HS-5 (cell line): ENCODE results near the gene HHAT.

Experiments
- DNase-seq: peaks from one replicate; pipeline ENCODE4 v3.0.0-alpha.2; 2012; ENCODE audit warnings: low read depth

Gene HHAT

GRCh38 chr1:210489491-210489890, 160.8 kb downstream of the HHAT start:
- no peak for DNase-seq

- no peak for DNase-seq
These were observed 162.1 kb downstream of the HHAT start for GRCh38 chr1:210490781-210491180.

GRCh38 chr1:210496063-210496462, 167.4 kb downstream of the HHAT start:
- DNase-seq: no peak

GRCh38 chr1:210499956-210500355, 171.3 kb downstream of the HHAT start:
- no peak for DNase-seq

- DNase-seq: no peak
These were observed 172.1 kb downstream of the HHAT start for GRCh38 chr1:210500831-210501230.

GRCh38 chr1:210504286-210504685, 175.6 kb downstream of the HHAT start:
- DNase-seq: no peak

- DNase-seq: no peak
These were observed 177.1 kb downstream of the HHAT start for GRCh38 chr1:210505601-210506496.

GRCh38 chr1:210506689-210507088, 178.0 kb downstream of the HHAT start:
- DNase-seq: no peak

- DNase-seq: no peak
These were observed 187.5 kb downstream of the HHAT start for GRCh38 chr1:210516092-210516656.

GRCh38 chr1:210516697-210517459, 188.2 kb downstream of the HHAT start:
- DNase-seq: no peak

GRCh38 chr1:210523830-210524229, 195.1 kb downstream of the HHAT start:
- DNase-seq: no peak

GRCh38 chr1:210525716-210526454, 197.2 kb downstream of the HHAT start:
- no peak for DNase-seq

GRCh38 chr1:210527091-210527490, 198.4 kb downstream of the HHAT start:
- DNase-seq: no peak

GRCh38 chr1:210531475-210532222, 202.9 kb downstream of the HHAT start:
- DNase-seq: no peak

- DNase-seq: no peak
These were observed 203.5 kb downstream of the HHAT start for GRCh38 chr1:210532223-210532598.

- DNase-seq: no peak
These were observed 207.1 kb downstream of the HHAT start for GRCh38 chr1:210535761-210536160.

GRCh38 chr1:210536254-210536961, 207.7 kb downstream of the HHAT start:
- DNase-seq: no peak

GRCh38 chr1:210540288-210540687, 211.6 kb downstream of the HHAT start:
- DNase-seq: no peak

- DNase-seq: no peak
These were observed 213.1 kb downstream of the HHAT start for GRCh38 chr1:210541680-210542358.

- no peak for DNase-seq
These were observed 223.2 kb downstream of the HHAT start for GRCh38 chr1:210551899-210552298.
